Caco-2 (cell line): ENCODE results near the gene TMEM237. TPM values are rescaled to one million over a fixed set of nuclear protein-coding genes. Genes with fewer than 3 reads are reported as not detected.

Experiments used
- BruUV-seq: library from RNA; stranded (reverse); fragments of 400-500 nt; replicated peaks from 2 replicates; lab custom pipeline; 2021; lab: Mats Ljungman, UMichigan
- CTCF ChIA-PET: fragments of 300-600 bp; sonication (Branson Sonifier 250); formaldehyde crosslinking; loops from one replicate; lab custom pipeline; 2022; ENCODE audit warnings: antibody characterized with exemption; lab: Charles Lee
- POLR2A ChIA-PET: fragments of 300-600 bp; sonication (Branson Sonifier 250); formaldehyde crosslinking; loops from one replicate; lab custom pipeline; 2022; ENCODE audit warnings: antibody characterized with exemption; lab: Charles Lee
- DNase-seq, 2 experiments: peaks; one replicate each; pipeline versions ENCODE4 v3.0.0 to v3.0.0-alpha.2; 2020 to 2022
- H3K27me3 ChIP-seq: replicated peaks from 2 replicates; pipeline ENCODE4 v1.6.0; 2011; ENCODE audit warnings: low read length; ENCODE audit not compliant: control insufficient read depth, insufficient read depth
- H3K36me3 ChIP-seq: 2 replicates; pipeline ENCODE4 v1.5.1; 2011; ENCODE audit warnings: low read length; ENCODE audit not compliant: control insufficient read depth, insufficient read depth
- H3K4me1 ChIP-seq: fragments of 250-450 bp; sonication (Bioruptor Pico); 2 replicates; pipeline ENCODE4 v1.5.1; 2020; ENCODE audit warnings: mild to moderate bottlenecking
- H3K4me3 ChIP-seq: 2 replicates; pipeline ENCODE4 v1.5.1; 2011; ENCODE audit warnings: low read depth, mild to moderate bottlenecking, control low read depth, low read length
- H3K9me3 ChIP-seq: fragments of 250-450 bp; sonication (Bioruptor Pico); 2 replicates; pipeline ENCODE4 v1.5.1; 2020; ENCODE audit warnings: mild to moderate bottlenecking, moderate library complexity
- H3K27ac Mint-ChIP-seq: one replicate; pipeline ENCODE4 v1.8.0; 2022; ENCODE audit warnings: mixed read lengths; ENCODE audit not compliant: unreplicated experiment
- H3K27me3 Mint-ChIP-seq: one replicate; pipeline ENCODE4 v1.8.0; 2022; ENCODE audit warnings: mixed read lengths; ENCODE audit not compliant: insufficient read depth, unreplicated experiment
- H3K36me3 Mint-ChIP-seq: one replicate; pipeline ENCODE4 v1.8.0; 2022; ENCODE audit warnings: mild to moderate bottlenecking, mixed read lengths; ENCODE audit not compliant: insufficient read depth, unreplicated experiment
- H3K4me1 Mint-ChIP-seq: one replicate; pipeline ENCODE4 v1.8.0; 2022; ENCODE audit warnings: low read depth, mixed read lengths; ENCODE audit not compliant: unreplicated experiment
- H3K4me3 Mint-ChIP-seq: one replicate; pipeline ENCODE4 v1.8.0; 2022; ENCODE audit warnings: mild to moderate bottlenecking, moderate library complexity, mixed read lengths; ENCODE audit not compliant: unreplicated experiment
- H3K9me3 Mint-ChIP-seq: one replicate; pipeline ENCODE4 v1.8.0; 2022; ENCODE audit warnings: mixed read lengths; ENCODE audit not compliant: unreplicated experiment
- intact Hi-C: fragments of 100-400 bp; cut with micrococcal nuclease; formaldehyde crosslinking; loops from one replicate; pipeline ENCODE4 v1.10.0; 2022; ENCODE audit not compliant: unreplicated experiment
- total RNA-seq: library from RNA; stranded (reverse); gene quantifications from 2 replicates; pipeline ENCODE4 v1.2.3, GENCODE V29; 2022
- TF ChIP-seq, protein P1 (sequence below), 2 experiments: fragments of 200-600 bp in 1 of 2; IDR thresholded peaks; 1 replicate in 1 of 2; 2 replicates in 1 of 2; pipeline versions ENCODE4 v1.5.1 to v1.8.0; 2011 to 2022; ENCODE audit warnings: antibody characterized with exemption in 1 of 2, control low read depth in 1 of 2, inconsistent platforms in 1 of 2, low read depth in 1 of 2, low read length in 1 of 2, mild to moderate bottlenecking in 1 of 2, moderate library complexity in 1 of 2; ENCODE audit not compliant: insufficient read depth in 1 of 2, severe bottlenecking in 1 of 2, unreplicated experiment in 1 of 2

TMEM237 gene
- total RNA-seq, 1 experiment from 2014 or later: 26.5 TPM

DNA sequence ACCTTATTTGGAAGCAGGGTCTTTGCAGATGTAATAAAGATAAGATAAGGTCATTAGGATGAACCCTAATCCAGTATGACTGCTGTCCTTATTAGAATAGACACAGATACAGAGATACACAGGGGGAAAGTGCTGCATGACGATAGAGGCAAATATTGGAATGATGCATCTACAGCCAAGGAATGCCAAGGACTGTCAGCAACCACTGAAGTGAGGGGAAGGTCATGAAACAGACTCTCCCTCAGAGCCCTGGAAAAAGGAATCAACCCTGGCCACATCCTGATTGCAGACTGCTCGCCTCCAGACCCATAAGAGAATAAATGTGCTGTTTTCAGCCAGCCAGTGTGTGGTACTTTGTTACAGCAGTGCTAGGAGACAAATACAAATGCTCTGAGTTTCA, 14.8 kb downstream of the TMEM237 start:
- no TSS peak for BruUV-seq
- DNase-seq: no peak
- H3K9me3 ChIP-seq: no peaks in the 10 kb centered on the region
- no peaks in the 10 kb centered on the region for H3K27me3 ChIP-seq
- intact Hi-C loops: no loop called here
- Mint-ChIP-seq H3K27ac (no peak overlapping the region), H3K4me1 (no peaks in the 10 kb centered on the region), H3K9me3 (no peaks in the 10 kb centered on the region), H3K4me3 (no peak overlapping the region), H3K36me3 (no peaks in the 10 kb centered on the region), H3K27me3 (no peaks in the 10 kb centered on the region)
- POLR2A ChIA-PET: no interaction called here
- H3K4me1 ChIP-seq: no peaks in the 10 kb centered on the region
- H3K4me3 ChIP-seq: no peak overlapping the region
- CTCF ChIA-PET: no interaction called here
- TF ChIP-seq, protein P1, sequence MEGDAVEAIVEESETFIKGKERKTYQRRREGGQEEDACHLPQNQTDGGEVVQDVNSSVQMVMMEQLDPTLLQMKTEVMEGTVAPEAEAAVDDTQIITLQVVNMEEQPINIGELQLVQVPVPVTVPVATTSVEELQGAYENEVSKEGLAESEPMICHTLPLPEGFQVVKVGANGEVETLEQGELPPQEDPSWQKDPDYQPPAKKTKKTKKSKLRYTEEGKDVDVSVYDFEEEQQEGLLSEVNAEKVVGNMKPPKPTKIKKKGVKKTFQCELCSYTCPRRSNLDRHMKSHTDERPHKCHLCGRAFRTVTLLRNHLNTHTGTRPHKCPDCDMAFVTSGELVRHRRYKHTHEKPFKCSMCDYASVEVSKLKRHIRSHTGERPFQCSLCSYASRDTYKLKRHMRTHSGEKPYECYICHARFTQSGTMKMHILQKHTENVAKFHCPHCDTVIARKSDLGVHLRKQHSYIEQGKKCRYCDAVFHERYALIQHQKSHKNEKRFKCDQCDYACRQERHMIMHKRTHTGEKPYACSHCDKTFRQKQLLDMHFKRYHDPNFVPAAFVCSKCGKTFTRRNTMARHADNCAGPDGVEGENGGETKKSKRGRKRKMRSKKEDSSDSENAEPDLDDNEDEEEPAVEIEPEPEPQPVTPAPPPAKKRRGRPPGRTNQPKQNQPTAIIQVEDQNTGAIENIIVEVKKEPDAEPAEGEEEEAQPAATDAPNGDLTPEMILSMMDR (IDR thresholded peaks at IDR 0.05; ENCODE audit: insufficient read depth in 1 of 2, low read depth in 1 of 2, low read length in 1 of 2, severe bottlenecking in 1 of 2, unreplicated experiment in 1 of 2): no peak
- no peaks in the 10 kb centered on the region for H3K36me3 ChIP-seq

GRCh38 chr2:201622306-201622970, 20.9 kb downstream of the TMEM237 start:
- Mint-ChIP-seq H3K36me3 (no peaks in the 10 kb centered on the region), H3K27ac (no peak overlapping the region), H3K9me3 (no peaks in the 10 kb centered on the region), H3K4me1 (no peaks in the 10 kb centered on the region), H3K4me3 (no peak overlapping the region), H3K27me3 (no peaks in the 10 kb centered on the region)
- intact Hi-C loops: no loop called here
- Histone ChIP-seq H3K27me3 (no peaks in the 10 kb centered on the region), H3K4me1 (no peaks in the 10 kb centered on the region), H3K9me3 (no peaks in the 10 kb centered on the region), H3K4me3 (no peak overlapping the region), H3K36me3 (no peaks in the 10 kb centered on the region)
- no peak for DNase-seq
- no TSS peak for BruUV-seq
- TF ChIP-seq, protein P1 (IDR thresholded peaks at IDR 0.05; ENCODE audit: insufficient read depth in 1 of 2, low read depth in 1 of 2, low read length in 1 of 2, severe bottlenecking in 1 of 2, unreplicated experiment in 1 of 2): no peak
- ChIA-PET CTCF (no interaction called here), POLR2A (no interaction called here)

GRCh38 chr2:201621293-201621999, 21.9 kb downstream of the TMEM237 start:
- ChIA-PET POLR2A (no interaction called here), CTCF (no interaction called here)
- DNase-seq: no peak
- no peaks in the 10 kb centered on the region for H3K4me1 Mint-ChIP-seq
- no peaks in the 10 kb centered on the region for H3K27me3 Mint-ChIP-seq
- intact Hi-C loops: no loop called here
- no peak overlapping the region for H3K4me3 Mint-ChIP-seq
- no peaks in the 10 kb centered on the region for H3K9me3 ChIP-seq
- no peaks in the 10 kb centered on the region for H3K27me3 ChIP-seq
- no peaks in the 10 kb centered on the region for H3K36me3 Mint-ChIP-seq
- H3K9me3 Mint-ChIP-seq: no peaks in the 10 kb centered on the region
- no peaks in the 10 kb centered on the region for H3K4me1 ChIP-seq
- H3K27ac Mint-ChIP-seq: no peak overlapping the region
- no peak overlapping the region for H3K4me3 ChIP-seq
- H3K36me3 ChIP-seq: no peaks in the 10 kb centered on the region
- no TSS peak for BruUV-seq
- TF ChIP-seq, protein P1 (IDR thresholded peaks at IDR 0.05; ENCODE audit: insufficient read depth in 1 of 2, low read depth in 1 of 2, low read length in 1 of 2, severe bottlenecking in 1 of 2, unreplicated experiment in 1 of 2): no peak
